NB4 (cell line): ENCODE results near the gene RSPRY1.

Experiments used
- CTCF ChIP-seq: IDR thresholded peaks from one replicate; pipeline ENCODE4 v1.5.1; 2012; ENCODE audit warnings: low read depth, low read length
- MYC ChIP-seq: IDR thresholded peaks from 2 replicates; pipeline ENCODE4 v1.6.1; 2011; ENCODE audit warnings: low read depth, low read length
- POLR2A ChIP-seq: IDR thresholded peaks from 2 replicates; pipeline ENCODE4 v1.6.1; 2011; ENCODE audit warnings: mild to moderate bottlenecking; ENCODE audit not compliant: insufficient read length; ENCODE audit errors: extremely low read depth

DNA sequence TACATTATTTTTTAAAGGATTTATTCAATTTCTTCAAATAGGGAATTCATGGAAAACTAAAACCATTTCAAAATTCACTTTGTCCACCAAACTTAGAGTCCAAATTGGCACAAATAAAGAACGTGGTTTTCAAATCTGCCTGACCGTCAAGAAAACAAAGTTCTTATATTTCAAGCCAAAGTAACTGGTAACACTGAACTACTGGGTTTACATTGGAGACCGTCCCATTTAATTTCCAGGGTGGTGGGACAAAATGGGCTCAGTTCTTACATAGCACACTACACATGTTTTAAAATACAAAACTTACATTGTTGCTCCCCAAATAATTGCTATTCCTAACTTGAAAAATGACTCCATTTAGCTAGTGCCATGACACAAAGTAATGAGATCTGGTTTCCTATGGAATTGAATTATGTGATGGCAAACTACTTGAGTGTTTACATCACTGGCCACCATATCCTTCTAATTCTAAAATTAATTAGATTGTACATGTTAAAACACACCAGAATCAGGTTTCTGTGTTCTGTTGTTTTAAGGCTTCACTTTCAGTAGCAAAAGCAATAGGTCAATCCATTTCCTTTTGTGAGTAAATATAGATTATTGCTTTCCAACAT lies 6.8 kb upstream of the RSPRY1 start:
- TF ChIP-seq CTCF (no peak), POLR2A (no peak), MYC (no peak)
